Spleen (tissue), 7 donors: ENCODE results near the gene FCRL6.

Experiments
- CTCF ChIP-seq, 11 experiments: fragments of 200-600 bp in 7 of 11; fragments of 450-650 bp in 4 of 11; sonication (generic) in 4 of 11; IDR thresholded peaks in 8 of 11; conservative IDR thresholded peaks in 3 of 11; 1 replicate in 7 of 11; 2 replicates in 4 of 11; pipeline versions ENCODE4 v1.4.0 to v1.8.0; 2016 to 2021; ENCODE audit warnings: antibody characterized with exemption in 11 of 11, inconsistent platforms in 4 of 11, mild to moderate bottlenecking in 1 of 11
- POLR2A ChIP-seq, 3 donors: fragments of 450-650 bp; IDR thresholded peaks; one replicate each; pipeline ENCODE4 v1.5.1; 2017; ENCODE audit warnings: antibody characterized with exemption in 3 of 3, mild to moderate bottlenecking in 1 of 3
- donor health status: DM: no; HTN: no; CAD: no; lungs with moderate emphysema.
- donor health status: DM: no; HTN: no; CAD: no.
- donor health status: DM: no; HTN: no; CAD: no.

- TF ChIP-seq CTCF (IDR thresholded peaks at IDR 0.05 in 8 of 11, conservative IDR thresholded peaks at IDR 0.05 in 3 of 11) (no peak), POLR2A (IDR thresholded peaks at IDR 0.05) (no peak)
These were observed 26.4 kb upstream of the FCRL6 start for GRCh38 chr1:159775716-159776115.
